ENCODE measurements around the gene ZNRF2. TPM values are rescaled to one million over a fixed set of nuclear protein-coding genes. Genes with fewer than 3 reads are reported as not detected.
"Not testable (repeated sequence)": the region's sequence is repeated elsewhere in the genome, so short reads cannot be mapped to it uniquely, and the experiment has no call there.

ZNRF2 gene
- total RNA-seq, 1 donor from 2014 or later = 39.4 TPM

DNA sequence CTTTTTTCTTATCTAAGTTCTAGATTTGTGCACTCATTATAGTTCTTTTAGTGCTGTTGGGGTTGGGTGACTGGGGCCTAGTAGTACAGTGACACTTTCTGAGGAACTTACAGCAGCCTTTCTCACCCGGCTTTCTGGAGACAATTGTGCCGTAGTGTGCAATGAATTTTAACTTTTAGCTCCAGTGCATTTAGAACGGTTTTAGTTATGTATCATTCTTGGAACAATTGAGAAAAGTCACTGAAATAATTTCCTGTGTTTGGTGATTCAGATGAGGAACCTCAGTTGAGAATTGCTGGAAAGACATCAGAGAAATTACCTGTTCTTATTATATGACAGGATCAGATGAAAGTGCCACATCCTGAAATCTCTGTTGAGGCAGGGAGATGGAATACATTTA lies 3.2 kb downstream of the ZNRF2 start:
- not testable (repeated sequence) for DNase-seq (ENCODE audit: low read depth)

DNA sequence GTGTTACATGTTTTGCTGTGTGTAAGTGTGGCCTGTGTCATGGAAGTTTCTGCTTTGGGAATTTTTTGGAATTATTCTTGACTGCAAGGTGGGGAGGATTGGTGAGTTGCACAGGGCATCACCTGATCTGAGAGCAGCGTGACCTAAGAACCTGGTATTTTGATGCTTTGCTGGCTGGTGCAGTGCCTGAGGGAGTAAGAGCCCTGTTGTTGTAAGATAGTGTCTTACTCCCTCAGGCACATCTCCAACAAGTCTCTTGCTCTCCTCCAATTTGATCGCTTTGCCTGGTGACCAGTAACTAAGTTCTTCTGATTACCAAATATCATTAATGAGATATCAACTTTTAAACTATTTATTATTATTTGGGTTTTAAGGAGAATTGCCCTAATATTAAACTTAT lies 5.2 kb downstream of the ZNRF2 start:
- not testable (repeated sequence) for DNase-seq (ENCODE audit: low read depth)

DNA sequence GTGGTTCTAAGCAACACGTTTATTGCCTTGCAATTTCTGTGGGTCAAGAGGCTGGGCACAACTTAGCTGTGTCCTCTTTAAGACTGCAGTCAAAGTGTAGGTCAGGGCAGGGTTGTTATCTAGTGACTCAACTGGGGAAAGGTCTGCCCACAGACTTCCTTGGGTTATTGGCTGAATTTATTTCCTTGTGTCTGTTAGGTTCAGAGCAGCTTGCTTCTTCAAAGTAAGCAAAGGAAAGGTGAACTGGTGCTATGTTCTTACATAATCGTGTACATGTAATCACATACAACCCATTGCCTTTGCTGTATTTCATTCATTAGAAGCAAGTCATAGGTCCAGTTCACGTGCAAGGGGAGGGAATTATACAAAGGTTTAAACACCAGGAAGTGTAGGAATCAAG lies 5.9 kb downstream of the ZNRF2 start:
- peak; percentile 71 for DNase-seq (ENCODE audit: low read depth)

DNA sequence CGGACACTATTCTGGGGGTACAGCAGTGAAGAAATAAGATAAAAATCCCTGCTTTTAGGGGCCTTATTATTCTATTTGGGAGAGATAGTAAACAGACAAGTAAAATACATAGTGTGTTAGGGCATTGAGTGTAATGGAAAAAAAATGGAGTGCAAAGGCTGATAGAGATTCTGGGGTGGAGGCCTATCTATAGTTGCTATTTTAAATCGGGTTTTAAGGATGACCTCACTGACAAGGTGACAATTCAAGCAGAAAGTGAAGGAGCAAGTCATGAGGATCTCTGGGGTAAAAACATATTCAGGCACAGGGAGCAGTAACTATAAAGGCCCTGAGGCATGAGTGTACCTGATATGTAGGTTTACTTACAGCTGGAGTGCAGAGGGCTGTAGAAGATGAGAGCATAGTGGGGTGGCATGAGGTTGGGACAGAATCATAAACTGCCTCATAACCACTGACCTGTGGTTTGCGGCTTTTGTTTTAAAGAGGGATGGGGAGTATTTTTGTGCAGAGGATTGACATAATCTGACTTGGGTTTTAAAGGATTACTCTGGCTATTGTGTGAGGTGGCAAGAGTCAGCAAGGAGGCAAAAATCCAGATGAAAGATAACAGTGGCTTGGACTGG lies 8.1 kb downstream of the ZNRF2 start:
- DNase-seq (ENCODE audit: low read depth) = not testable (repeated sequence)

DNA sequence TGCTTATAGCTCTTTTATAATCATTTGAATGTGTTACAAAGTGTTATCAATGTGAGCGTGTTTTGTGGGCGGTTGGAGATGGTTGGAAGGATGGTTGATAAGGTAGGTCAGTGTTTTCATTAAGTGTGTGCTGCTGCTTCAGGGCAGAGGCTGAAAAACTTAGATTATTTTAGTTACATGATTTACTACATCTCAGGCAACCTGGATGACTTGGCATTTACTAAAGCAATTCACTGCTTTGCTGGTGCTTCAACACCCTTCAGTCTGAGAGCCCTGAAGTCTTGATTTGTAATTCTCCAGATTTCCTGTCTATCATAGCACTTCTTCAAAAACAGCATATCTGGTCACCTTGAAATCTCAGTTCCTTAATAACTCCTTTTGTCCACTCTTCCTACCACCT lies 11.9 kb downstream of the ZNRF2 start:
- DNase-seq (ENCODE audit: low read depth) = not testable (repeated sequence)

DNA sequence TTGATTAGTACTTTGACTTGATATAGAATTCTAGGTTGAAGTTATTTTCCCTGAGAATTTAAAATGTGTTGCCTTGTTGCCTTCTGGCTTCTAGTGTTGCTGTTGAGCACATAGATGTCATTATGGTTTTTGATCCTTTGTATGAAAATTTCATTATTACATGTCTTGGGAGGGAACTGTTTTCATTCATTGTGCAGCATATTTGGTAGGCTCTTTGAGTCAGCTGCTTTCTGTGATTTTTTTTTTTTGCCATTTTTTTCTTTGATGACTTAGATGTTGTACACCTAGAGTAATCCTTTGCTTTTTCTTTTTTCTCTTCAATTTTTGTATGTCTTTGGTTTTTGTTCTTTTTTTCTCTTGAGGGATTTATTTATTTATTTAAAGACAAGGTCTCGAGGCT lies 13.1 kb downstream of the ZNRF2 start:
- DNase-seq (ENCODE audit: low read depth) = not testable (repeated sequence)

DNA sequence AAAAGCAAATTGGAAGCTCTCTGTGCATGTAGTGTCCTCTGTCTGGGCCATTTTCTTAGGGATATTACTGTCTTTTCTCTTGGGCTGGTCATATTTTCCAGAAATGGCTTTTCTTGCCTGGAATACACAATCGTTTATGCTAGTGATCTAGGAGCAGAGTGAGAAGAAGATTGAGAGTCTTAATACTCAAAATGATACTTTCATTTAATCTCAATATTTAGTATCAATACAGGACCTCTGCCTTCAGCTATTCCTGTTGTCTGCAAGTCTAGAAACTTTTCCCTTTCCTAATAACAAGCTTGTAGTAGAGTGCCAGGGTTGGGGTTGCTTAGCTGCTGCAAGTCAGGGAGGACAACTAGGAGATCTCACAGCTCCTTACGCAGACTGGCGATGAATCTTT lies 14.0 kb downstream of the ZNRF2 start:
- not testable (repeated sequence) for DNase-seq (ENCODE audit: low read depth)

DNA sequence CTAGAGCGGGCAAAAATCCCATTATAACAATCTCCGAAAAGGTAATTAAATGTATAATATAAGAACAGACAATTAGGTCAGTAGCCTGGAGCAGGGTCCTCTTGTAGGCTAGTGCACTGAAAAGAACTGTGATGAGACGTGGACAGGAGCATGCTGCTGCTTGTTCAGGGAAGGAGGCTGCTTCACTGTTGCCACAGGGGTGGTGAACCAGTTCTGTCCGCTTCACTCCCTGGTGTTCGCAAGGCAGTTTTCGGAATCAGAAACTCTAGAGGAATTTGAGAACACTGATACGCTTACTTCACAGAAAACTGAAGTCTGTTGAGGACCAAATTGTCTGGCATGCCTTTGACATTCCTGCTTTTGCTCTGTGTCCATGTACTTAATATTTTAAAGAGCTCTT lies 17.4 kb downstream of the ZNRF2 start:
- no peak for DNase-seq (ENCODE audit: low read depth)

DNA sequence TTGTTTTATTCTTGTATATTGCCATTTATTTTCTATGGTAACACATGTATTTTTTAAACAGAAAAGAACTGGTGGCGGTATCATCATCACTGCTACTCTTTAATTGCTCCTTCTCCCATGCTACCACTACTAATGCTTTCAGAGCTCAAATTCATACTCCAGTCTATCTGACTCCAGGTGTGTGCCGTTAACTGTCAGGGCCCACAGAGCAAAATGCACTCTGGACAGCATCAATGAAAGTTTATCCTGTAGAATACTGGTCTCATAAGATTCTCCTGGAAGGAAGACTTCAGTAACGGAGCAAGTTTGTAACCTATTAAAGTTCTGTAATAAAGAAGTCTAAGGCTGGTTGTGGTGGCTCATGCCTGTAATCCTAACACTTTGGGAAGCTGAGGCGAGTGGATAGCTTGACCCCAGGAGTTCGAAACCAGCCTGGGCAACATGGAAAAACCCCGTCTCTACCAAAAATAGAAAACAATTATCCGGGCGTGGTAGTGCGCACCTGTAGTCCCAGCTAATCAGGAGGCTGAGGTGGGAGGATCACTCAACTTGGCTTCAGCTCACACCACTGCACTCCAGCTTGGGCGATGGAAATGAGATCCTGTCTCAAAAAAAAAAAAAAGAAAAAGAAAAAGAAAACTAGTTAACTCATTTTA lies 18.4 kb downstream of the ZNRF2 start:
- no peak for DNase-seq (ENCODE audit: low read depth)

DNA sequence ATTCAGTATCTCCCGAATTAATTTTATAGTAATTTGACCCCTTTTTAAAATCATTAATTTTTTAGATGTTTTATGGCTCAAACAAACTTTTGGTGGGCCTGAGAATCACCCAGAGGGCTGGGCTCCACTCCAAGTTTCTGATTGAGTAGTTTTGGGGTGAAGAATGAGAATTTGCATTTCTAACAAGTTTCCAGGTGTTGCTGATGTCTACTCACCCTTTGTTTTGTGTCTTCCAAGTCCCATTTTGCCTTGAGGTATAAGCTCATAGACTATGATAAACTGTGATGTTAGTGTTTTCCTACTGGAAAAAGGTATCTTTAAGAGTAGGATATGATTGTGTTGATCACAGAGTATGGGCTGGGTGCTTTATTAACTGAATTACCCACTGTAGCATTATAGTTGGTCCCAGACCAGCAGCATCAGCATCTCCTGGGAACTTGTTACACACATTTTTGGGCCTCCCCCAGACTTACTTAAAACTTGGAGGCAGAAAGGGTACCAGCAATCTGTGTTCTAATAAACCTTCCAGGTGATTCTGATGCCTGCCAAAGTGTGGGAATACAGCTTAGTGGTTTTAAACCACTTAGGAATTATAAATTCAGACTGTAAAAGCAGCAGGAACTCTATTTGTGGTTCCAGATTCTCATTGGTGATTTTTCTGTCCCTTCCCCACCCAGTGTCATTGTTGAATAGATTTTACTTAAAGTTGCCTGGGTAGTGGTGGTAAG lies 19.1 kb downstream of the ZNRF2 start:
- no peak for DNase-seq (ENCODE audit: low read depth)

DNA sequence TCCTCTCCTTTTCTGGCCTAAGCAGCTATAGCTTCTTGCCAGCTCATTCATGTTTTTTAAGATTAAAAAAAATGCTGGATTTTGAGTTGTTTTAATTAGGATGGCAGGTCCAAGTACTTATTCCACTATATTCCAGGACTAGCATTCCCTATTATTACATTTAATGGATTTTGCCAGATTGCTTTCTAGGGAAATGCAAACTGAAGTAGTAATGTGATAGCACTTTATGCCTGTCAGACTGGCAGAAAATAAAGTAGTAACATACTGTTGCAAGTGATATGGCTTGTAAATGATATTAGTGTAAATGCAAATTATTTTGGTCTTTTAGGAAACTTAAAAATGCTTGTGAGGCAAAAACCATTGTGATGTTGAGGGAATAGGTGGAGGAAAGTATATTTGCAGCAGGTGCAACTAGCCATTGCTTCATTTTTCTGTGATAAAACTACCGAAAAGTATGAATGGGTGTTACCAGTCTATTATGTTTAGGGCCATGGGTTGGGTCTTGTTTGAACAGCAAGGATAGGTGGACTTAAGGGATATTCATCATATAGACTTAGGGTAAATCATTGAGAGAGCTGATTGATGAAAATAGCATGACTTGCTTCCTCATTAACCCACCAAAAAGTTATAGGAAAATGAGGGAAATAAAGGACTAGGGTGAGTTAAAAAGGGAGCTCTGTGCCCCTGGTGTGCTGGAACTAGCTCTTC lies 19.9 kb downstream of the ZNRF2 start:
- DNase-seq (ENCODE audit: low read depth) = no peak

DNA sequence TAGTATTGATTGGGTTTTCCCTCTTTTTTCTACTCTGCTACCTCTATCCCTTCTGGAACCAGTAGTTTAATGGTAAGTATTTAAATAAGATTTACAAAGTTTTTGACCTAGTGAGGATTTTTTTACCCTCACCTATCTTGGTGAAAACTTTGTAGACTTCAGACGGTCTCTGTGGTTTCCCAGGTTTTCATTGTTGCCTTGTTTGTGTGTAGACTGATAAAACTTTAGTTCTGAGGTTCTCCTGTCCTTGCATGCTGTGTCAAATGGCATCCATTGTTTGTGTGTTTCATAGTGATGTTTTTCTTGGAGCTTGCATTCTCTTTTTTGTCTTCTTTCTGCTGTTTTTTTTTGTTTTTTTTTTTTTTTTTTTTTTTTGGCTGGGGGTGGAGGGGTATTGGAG lies 22.6 kb downstream of the ZNRF2 start:
- DNase-seq (ENCODE audit: low read depth) = no peak

DNA sequence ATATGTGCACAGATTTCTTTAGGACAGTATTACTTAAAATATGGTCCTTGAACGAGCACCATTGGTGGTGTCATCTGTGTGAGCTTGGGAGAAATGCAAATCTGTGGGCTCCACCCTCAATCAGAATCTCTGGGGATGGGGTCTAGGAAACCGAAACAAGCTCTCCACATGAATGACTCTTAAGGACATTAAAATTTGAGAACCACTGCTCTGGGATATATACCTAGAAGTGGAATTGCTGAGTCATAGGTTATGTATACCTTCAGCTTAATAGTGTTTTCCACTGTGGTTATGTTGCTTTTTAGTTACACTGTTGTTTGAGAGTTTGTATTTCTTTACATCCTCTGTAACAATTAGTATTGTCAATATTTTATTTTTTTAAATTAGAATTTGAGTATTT lies 24.0 kb downstream of the ZNRF2 start:
- peak; percentile 58 for DNase-seq (ENCODE audit: low read depth)

DNA sequence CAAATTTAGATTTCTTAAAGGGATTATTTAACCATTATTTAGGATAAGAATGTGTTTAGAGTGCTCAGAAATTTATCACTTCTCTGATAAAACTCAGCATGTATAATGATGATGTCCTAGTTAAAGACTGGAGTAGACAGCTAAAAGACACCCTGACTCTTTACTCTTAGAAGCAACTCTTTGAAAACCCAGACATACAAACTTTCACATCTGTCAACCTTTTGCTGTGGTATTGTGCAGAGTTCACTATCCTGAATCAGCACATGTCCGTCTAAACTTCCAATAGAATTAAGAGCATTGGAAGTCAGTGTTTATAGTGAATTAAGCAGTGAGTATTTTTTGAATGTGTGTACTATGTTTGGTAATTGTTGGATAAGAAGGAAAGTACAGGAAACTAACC lies 24.9 kb downstream of the ZNRF2 start:
- no peak for DNase-seq (ENCODE audit: low read depth)

DNA sequence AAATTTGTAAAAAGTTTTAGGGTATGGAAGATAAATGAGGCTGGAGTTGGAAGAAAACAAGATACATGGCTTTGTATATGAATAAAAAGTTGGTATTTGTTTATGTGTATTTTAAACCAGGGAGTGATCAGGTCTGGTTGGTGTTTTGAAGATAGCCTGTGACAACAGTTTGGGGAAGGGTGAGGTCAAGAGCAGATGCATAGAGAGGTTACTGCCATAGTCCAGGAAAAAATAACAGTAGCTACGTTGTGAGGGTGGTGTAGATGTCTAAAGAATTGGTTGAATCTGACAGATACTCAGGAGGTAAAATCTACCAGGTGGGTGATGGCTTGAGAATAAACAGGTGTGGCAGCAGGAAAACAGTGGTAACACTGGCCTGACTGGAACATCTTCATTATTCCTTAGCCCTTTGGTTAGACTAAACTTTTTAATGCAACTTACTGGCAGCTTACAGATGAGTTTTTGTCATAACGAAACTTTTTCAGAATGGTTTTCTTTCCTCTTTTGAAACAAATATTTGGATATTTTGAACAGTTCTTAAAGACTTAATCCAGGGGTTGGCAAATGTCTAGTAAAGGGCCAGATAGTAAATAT lies 25.5 kb downstream of the ZNRF2 start:
- no peak for DNase-seq (ENCODE audit: low read depth)

DNA sequence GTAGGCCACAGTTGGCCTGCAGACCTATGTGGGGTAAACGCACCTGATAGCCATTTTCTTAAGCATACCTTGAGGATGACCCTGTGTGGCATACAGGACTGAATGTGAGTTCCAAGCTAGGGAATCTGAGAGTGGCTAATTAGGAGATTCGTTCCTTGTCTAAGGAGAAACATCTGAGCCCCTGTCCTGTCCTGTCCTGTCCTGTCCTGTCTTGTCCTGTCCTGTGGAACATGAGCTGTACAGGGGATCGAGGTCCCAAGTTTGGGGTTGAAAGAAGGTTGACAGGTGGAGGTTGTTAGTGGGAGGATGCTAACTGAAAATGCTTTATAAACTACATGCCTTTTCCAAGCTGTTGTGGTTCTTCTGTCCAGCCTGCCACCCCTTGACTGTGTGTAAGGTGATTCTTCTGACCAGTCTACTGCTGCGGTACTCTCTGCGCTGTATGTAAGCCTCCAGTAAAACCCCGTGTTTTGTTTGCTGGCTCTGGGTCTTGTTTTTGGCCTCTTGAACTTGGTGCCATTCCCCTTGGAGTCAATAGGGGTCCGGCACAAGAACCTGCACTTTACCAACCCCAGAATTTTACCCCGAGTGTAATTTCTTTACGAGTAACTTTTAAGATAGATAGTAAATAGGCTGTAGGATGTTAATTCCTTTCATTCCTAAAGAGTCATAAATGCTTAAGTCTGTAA lies 26.4 kb downstream of the ZNRF2 start:
- no peak for DNase-seq (ENCODE audit: low read depth)

DNA sequence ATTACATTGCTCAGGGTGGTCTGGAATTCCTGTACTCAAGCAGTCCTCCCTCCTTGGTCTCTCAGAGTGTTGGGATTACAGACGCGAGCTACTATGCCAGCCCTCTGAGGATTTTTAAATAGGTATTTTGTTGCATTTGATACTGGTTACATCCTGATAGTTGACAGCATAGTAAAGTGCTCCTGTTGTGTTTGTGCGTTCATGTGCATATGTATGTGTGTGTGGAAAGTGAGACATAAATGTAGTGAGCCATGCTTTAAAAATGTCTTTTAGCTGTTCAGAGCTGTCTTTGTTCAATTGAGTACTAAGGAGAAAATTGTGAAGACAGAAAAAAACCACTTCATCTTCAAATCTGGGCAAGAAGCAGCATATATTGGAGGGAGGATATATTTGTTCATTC lies 27.8 kb downstream of the ZNRF2 start:
- peak; percentile 53 for DNase-seq (ENCODE audit: low read depth)

DNA sequence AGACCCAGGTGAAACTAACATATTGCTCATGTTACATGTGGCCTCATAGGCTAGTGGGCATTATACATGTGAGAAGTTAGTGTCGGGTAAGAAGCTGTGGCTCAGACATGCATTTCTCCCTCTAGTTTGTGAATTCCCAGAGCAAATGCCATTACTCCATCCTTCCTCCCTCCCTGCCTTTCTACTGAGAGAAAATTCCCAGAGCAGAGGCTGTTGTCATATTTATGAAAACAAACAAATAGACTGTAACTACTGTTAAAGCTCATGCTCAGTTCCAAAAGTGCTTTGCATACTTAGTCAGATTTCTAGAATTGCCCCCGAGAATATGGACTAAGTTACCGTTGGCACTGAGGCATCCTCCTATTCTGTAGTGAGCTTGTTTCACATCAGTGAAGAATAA lies 29.0 kb downstream of the ZNRF2 start:
- DNase-seq (ENCODE audit: low read depth) = no peak

DNA sequence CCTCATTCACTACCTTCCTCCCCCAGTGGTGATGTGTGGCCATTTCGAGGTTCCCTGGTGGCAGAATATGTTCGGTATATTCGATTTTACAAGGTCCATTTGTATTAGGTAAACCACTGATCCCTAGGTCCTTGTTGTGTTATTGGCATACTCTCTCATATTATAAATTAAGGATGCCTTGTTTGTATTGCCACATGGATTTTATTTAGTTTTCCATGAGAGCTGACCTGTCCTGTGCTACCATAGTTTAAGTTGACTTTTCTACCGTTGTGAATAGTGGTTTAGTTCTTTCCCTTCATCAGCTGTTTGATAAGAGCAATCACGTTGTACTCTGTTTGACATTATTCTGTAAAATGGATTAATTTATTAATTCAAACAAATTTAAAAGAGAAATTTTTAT lies 29.4 kb downstream of the ZNRF2 start:
- no peak for DNase-seq (ENCODE audit: low read depth)

DNA sequence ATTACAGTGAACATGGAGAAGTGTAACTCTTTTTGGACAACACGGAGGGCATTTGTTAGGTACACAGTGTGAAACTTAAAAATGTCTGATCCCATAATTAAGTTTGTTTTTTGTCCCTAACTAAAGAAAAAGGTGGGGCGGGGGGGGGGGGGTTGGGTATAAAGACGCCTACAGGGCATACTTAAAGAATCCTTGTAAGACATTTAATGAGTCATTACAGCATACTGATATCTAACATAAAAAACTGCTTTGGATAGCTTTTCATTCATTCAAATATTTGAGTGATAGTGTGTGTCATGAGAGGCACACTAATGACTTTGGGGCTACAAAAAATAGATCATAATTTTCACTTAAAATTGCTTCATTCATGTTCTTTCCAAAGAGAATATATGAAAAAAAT lies 31.2 kb downstream of the ZNRF2 start:
- DNase-seq (ENCODE audit: low read depth) = no peak

DNA sequence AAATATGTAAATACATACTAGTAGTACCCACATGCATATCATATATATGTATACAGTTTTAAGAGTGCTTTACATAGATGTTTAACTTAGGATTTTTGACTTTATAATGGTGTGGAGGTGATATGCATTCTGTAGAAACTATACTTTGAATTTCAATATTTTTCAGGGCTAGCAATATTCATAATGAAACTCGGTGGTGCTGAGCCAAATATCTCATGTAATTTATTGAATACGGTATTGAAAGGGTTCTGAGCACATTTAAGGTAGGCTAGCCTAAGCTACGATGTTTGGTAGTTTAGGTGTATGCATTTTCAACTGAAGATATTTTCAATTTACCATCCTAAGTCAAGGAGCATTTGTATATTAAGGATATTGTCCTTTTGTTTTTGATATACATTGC lies 36.0 kb downstream of the ZNRF2 start:
- DNase-seq (ENCODE audit: low read depth) = no peak

All from renal cortical epithelial cell (primary cell).